ENCODE results near the gene FKBP2. TPM values are rescaled to one million over a fixed set of nuclear protein-coding genes. Genes with fewer than 3 reads are reported as not detected.
A peak's percentile ranks its signal among the peaks of the same experiment; 100 is the strongest.

The FKBP2 gene
- total RNA-seq, 1 donor from 2014 or later, result 54.7 TPM

- H3K4me1 Mint-ChIP-seq (ENCODE audit: unreplicated experiment), result peaks cover 24% of the 10 kb centered on the region
- DNase-seq (ENCODE audit: extremely low spot score, unreplicated experiment), result no peak
- no peaks in the 10 kb centered on the region for H3K9me3 Mint-ChIP-seq (ENCODE audit: unreplicated experiment)
- peaks cover 15% of the 10 kb centered on the region for H3K27me3 Mint-ChIP-seq (ENCODE audit: unreplicated experiment)
- TF ChIP-seq CTCF (IDR thresholded peaks at IDR 0.05), result no peak
- peaks cover 1% of the 10 kb centered on the region for H3K36me3 Mint-ChIP-seq (ENCODE audit: unreplicated experiment)
- H3K4me3 Mint-ChIP-seq (ENCODE audit: unreplicated experiment), result no peak overlapping the region
- no peak overlapping the region for H3K27ac Mint-ChIP-seq (ENCODE audit: unreplicated experiment)
Observed at GRCh38 chr11:64288353-64288750, 47.5 kb downstream of the FKBP2 start.

- Mint-ChIP-seq H3K27me3 (ENCODE audit: unreplicated experiment) (peaks cover 16% of the 10 kb centered on the region), H3K9me3 (ENCODE audit: unreplicated experiment) (no peaks in the 10 kb centered on the region), H3K36me3 (ENCODE audit: unreplicated experiment) (peaks cover 1% of the 10 kb centered on the region), H3K4me3 (ENCODE audit: unreplicated experiment) (no peak overlapping the region), H3K4me1 (ENCODE audit: unreplicated experiment) (peaks cover 23% of the 10 kb centered on the region), H3K27ac (ENCODE audit: unreplicated experiment) (no peak overlapping the region)
- TF ChIP-seq CTCF (IDR thresholded peaks at IDR 0.05), result no peak
- no peak for DNase-seq (ENCODE audit: extremely low spot score, unreplicated experiment)
Observed at GRCh38 chr11:64289002-64289564, 48.2 kb downstream of the FKBP2 start.

- no peak for DNase-seq (ENCODE audit: extremely low spot score, unreplicated experiment)
- peak overlapping the region; percentile 70 for H3K4me3 Mint-ChIP-seq (ENCODE audit: unreplicated experiment)
- H3K36me3 Mint-ChIP-seq (ENCODE audit: unreplicated experiment), result peaks cover 1% of the 10 kb centered on the region
- TF ChIP-seq CTCF (IDR thresholded peaks at IDR 0.05), result no peak
- no peak overlapping the region for H3K27ac Mint-ChIP-seq (ENCODE audit: unreplicated experiment)
- H3K4me1 Mint-ChIP-seq (ENCODE audit: unreplicated experiment), result peaks cover 33% of the 10 kb centered on the region
- H3K27me3 Mint-ChIP-seq (ENCODE audit: unreplicated experiment), result peaks cover 22% of the 10 kb centered on the region
- H3K9me3 Mint-ChIP-seq (ENCODE audit: unreplicated experiment), result no peaks in the 10 kb centered on the region
Observed at GRCh38 chr11:64290352-64291261, 49.7 kb downstream of the FKBP2 start.

- Mint-ChIP-seq H3K9me3 (ENCODE audit: unreplicated experiment) (no peaks in the 10 kb centered on the region), H3K36me3 (ENCODE audit: unreplicated experiment) (peaks cover 1% of the 10 kb centered on the region), H3K4me3 (ENCODE audit: unreplicated experiment) (peak within 1 kb of the TSS; percentile 70), H3K4me1 (ENCODE audit: unreplicated experiment) (peaks cover 30% of the 10 kb centered on the region), H3K27ac (ENCODE audit: unreplicated experiment) (no peak within 1 kb of the TSS), H3K27me3 (ENCODE audit: unreplicated experiment) (peaks cover 26% of the 10 kb centered on the region)
- TF ChIP-seq CTCF (IDR thresholded peaks at IDR 0.05), result no peak
- no peak for DNase-seq (ENCODE audit: extremely low spot score, unreplicated experiment)
Observed at GRCh38 chr11:64291262-64291751, 50.4 kb downstream of the FKBP2 start, which contains the start of gene KCNK4. Gene KCNK4, plus strand, starts transcription at chr11:64291302. Its CDS starts 1,717 bp downstream, at chr11:64293019.

Measured in osteocyte (in vitro differentiated cells).